Panc1 (cell line): ENCODE data around the gene ELP5. TPM values are rescaled to one million over a fixed set of nuclear protein-coding genes. Genes with fewer than 3 reads are reported as not detected.

ENCODE experiments used
- ATAC-seq: fragments of 200-7000 bp; cut with Tn5 transposase; 2 replicates; pipeline ENCODE4 v1.9.1; 2020; ENCODE audit warnings: mild to moderate bottlenecking, moderate library complexity
- BruUV-seq: library from RNA; stranded (reverse); fragments of 400-500 nt; replicated peaks from 2 replicates; lab custom pipeline; 2021; lab: Mats Ljungman, UMichigan
- CTCF ChIA-PET: fragments of 300-600 bp; sonication (Branson Sonifier 250); formaldehyde crosslinking; loops from one replicate; lab custom pipeline; 2022; ENCODE audit warnings: antibody characterized with exemption; lab: Charles Lee
- POLR2A ChIA-PET: fragments of 300-600 bp; sonication (Branson Sonifier 250); formaldehyde crosslinking; loops from one replicate; lab custom pipeline; 2022; ENCODE audit warnings: antibody characterized with exemption; lab: Charles Lee
- DNase-seq: peaks from one replicate; pipeline ENCODE4 v3.0.0-alpha.2; 2010; ENCODE audit warnings: low read depth, low spot score
- H3K27ac ChIP-seq: 2 replicates; pipeline ENCODE4 v1.5.1; 2011; ENCODE audit warnings: mild to moderate bottlenecking, low read length, inconsistent platforms
- H3K27me3 ChIP-seq: fragments of 200-500 bp; sonication (Bioruptor generic); 2 replicates; pipeline ENCODE4 v1.6.0; 2014; ENCODE audit warnings: low read length, inconsistent platforms; ENCODE audit not compliant: control insufficient read depth, insufficient read depth
- H3K36me3 ChIP-seq: fragments of 200-500 bp; sonication (Bioruptor generic); 2 replicates; pipeline ENCODE4 v1.5.1; 2014; ENCODE audit warnings: inconsistent platforms, mild to moderate bottlenecking, low read length, moderate library complexity; ENCODE audit not compliant: control insufficient read depth, insufficient read depth
- H3K4me1 ChIP-seq: 2 replicates; pipeline ENCODE4 v1.5.1; 2011; ENCODE audit warnings: inconsistent platforms, mild to moderate bottlenecking, low read length, moderate library complexity; ENCODE audit not compliant: control insufficient read depth, insufficient read depth
- H3K4me3 ChIP-seq, 2 experiments: 2 replicates each; pipeline ENCODE4 v1.5.1; 2011 to 2012; ENCODE audit warnings: low read depth in 2 of 2, low read length in 2 of 2, mild to moderate bottlenecking in 2 of 2, inconsistent platforms in 1 of 2, moderate library complexity in 1 of 2
- H3K9me3 ChIP-seq: fragments of 200-500 bp; sonication (Bioruptor generic); 2 replicates; pipeline ENCODE4 v1.5.1; 2014; ENCODE audit warnings: low read depth, mild to moderate bottlenecking, inconsistent platforms, low read length, moderate library complexity; ENCODE audit not compliant: control insufficient read depth, insufficient read depth
- POLR2AphosphoS5 ChIP-seq: IDR thresholded peaks from 2 replicates; pipeline ENCODE4 v1.6.1; 2012; ENCODE audit warnings: mild to moderate bottlenecking, low read depth, low read length, moderate library complexity
- SIN3A ChIP-seq: IDR thresholded peaks from 2 replicates; pipeline ENCODE4 v1.6.1; 2012; ENCODE audit warnings: low read depth, mild to moderate bottlenecking, low read length, moderate library complexity, borderline replicate concordance; ENCODE audit not compliant: insufficient read depth
- TCF7L2 ChIP-seq: IDR thresholded peaks from 2 replicates; pipeline ENCODE4 v1.6.1; 2011; ENCODE audit warnings: mild to moderate bottlenecking, low read depth, low read length, inconsistent platforms
- in situ Hi-C: cut with HindIII; loops from 2 replicates; pipeline ENCODE4 v1.10.0; 2016; ENCODE audit warnings: low sequenced_read_pairs, low pct_unique_long_range_greater_than_20kb
- intact Hi-C: fragments of 100-400 bp; cut with micrococcal nuclease; formaldehyde crosslinking; loops from one replicate; pipeline ENCODE4 v1.10.0; 2022; ENCODE audit not compliant: unreplicated experiment
- total RNA-seq: library from RNA; stranded (reverse); gene quantifications from one replicate; pipeline ENCODE4 v1.2.1, GENCODE V29; 2021; ENCODE audit not compliant: unreplicated experiment
- TF ChIP-seq, protein P1 (sequence below), 2 experiments: IDR thresholded peaks; 2 replicates each; pipeline ENCODE4 v1.6.1; 2011 to 2012; ENCODE audit warnings: low read depth in 2 of 2, control low read depth in 1 of 2, low read length in 1 of 2, mild to moderate bottlenecking in 1 of 2, moderate library complexity in 1 of 2; ENCODE audit not compliant: insufficient read depth in 1 of 2
- TF ChIP-seq, protein P2 (sequence below): fragments of 450-650 bp; IDR thresholded peaks from 2 replicates; pipeline ENCODE4 v1.5.1; 2017; ENCODE audit warnings: mild to moderate bottlenecking

The ELP5 gene
- total RNA-seq, 1 experiment from 2014 or later, result 89.5 TPM

DNA sequence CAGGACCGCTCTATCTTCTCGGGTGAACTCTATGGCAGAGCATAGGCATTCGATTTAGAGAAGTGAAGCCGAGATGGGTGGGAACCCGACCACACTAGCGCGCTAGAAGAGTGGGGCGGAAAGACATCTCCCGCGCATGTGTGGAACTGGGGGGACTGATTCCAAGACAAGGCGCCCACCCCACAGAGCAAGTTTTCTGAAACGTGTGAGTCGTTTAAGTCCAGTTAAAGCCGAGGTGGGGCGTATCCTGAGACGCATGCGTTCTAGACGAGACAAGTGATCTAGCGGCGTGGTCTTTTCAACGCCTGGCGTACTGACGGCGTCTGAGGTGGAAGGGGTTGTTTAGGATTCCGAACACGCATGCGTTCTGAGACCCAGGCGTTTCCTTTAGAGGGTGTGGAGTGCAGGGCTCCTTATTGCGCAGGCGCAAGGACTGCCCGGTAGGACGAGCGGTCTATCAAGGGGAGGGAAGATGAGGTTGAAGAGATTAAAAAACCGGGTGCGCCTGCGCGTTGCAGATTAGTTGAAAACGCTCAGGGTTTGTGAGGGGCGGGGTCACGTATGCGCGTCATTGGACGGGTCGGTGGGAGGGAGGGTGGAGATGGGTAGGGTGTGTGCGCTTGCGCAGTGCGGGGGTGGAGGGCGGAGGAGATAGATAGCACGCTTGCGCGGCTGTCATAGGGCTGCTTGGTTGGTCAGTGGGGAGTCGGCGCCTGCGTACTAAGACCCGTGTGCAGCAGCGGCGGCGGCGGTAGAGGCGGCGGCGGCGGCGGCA is 55.1 kb downstream of the ELP5 start, which contains the start of gene EIF5A:
Gene EIF5A (plus strand): TSS at position 718 of the 775 bp plus-strand sequence. CDS start 2,008 bp downstream, outside the sequence.
- ATAC-seq (peak; percentile 89), DNase-seq (peak; percentile 100)
- TF ChIP-seq, protein P1, sequence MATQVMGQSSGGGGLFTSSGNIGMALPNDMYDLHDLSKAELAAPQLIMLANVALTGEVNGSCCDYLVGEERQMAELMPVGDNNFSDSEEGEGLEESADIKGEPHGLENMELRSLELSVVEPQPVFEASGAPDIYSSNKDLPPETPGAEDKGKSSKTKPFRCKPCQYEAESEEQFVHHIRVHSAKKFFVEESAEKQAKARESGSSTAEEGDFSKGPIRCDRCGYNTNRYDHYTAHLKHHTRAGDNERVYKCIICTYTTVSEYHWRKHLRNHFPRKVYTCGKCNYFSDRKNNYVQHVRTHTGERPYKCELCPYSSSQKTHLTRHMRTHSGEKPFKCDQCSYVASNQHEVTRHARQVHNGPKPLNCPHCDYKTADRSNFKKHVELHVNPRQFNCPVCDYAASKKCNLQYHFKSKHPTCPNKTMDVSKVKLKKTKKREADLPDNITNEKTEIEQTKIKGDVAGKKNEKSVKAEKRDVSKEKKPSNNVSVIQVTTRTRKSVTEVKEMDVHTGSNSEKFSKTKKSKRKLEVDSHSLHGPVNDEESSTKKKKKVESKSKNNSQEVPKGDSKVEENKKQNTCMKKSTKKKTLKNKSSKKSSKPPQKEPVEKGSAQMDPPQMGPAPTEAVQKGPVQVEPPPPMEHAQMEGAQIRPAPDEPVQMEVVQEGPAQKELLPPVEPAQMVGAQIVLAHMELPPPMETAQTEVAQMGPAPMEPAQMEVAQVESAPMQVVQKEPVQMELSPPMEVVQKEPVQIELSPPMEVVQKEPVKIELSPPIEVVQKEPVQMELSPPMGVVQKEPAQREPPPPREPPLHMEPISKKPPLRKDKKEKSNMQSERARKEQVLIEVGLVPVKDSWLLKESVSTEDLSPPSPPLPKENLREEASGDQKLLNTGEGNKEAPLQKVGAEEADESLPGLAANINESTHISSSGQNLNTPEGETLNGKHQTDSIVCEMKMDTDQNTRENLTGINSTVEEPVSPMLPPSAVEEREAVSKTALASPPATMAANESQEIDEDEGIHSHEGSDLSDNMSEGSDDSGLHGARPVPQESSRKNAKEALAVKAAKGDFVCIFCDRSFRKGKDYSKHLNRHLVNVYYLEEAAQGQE (IDR thresholded peaks at IDR 0.05; ENCODE audit: insufficient read depth in 1 of 2, low read depth in 2 of 2, low read length in 1 of 2), result no peak
- peak; percentile 54 for TF ChIP-seq POLR2AphosphoS5
- TF ChIP-seq TCF7L2, result peak; percentile 53; the same call in 1 of the 2 replicates
- TF ChIP-seq, protein P2, sequence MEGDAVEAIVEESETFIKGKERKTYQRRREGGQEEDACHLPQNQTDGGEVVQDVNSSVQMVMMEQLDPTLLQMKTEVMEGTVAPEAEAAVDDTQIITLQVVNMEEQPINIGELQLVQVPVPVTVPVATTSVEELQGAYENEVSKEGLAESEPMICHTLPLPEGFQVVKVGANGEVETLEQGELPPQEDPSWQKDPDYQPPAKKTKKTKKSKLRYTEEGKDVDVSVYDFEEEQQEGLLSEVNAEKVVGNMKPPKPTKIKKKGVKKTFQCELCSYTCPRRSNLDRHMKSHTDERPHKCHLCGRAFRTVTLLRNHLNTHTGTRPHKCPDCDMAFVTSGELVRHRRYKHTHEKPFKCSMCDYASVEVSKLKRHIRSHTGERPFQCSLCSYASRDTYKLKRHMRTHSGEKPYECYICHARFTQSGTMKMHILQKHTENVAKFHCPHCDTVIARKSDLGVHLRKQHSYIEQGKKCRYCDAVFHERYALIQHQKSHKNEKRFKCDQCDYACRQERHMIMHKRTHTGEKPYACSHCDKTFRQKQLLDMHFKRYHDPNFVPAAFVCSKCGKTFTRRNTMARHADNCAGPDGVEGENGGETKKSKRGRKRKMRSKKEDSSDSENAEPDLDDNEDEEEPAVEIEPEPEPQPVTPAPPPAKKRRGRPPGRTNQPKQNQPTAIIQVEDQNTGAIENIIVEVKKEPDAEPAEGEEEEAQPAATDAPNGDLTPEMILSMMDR, result no peak
- no peak for TF ChIP-seq SIN3A
- no peaks in the 10 kb centered on the region for H3K9me3 ChIP-seq
- H3K27me3 ChIP-seq, result no peaks in the 10 kb centered on the region
- H3K4me1 ChIP-seq, result peaks cover 26% of the 10 kb centered on the region
- peak within 1 kb of the TSS; percentile 93 for H3K27ac ChIP-seq
- CTCF ChIA-PET, result no interaction called here
- in situ Hi-C loops (no loop called here), intact Hi-C loops (no loop called here)
- no TSS peak for BruUV-seq
- POLR2A ChIA-PET, result no interaction called here
- peaks cover 20% of the 10 kb centered on the region for H3K36me3 ChIP-seq
- peak within 1 kb of the TSS; percentile 86 to 92 for H3K4me3 ChIP-seq

DNA sequence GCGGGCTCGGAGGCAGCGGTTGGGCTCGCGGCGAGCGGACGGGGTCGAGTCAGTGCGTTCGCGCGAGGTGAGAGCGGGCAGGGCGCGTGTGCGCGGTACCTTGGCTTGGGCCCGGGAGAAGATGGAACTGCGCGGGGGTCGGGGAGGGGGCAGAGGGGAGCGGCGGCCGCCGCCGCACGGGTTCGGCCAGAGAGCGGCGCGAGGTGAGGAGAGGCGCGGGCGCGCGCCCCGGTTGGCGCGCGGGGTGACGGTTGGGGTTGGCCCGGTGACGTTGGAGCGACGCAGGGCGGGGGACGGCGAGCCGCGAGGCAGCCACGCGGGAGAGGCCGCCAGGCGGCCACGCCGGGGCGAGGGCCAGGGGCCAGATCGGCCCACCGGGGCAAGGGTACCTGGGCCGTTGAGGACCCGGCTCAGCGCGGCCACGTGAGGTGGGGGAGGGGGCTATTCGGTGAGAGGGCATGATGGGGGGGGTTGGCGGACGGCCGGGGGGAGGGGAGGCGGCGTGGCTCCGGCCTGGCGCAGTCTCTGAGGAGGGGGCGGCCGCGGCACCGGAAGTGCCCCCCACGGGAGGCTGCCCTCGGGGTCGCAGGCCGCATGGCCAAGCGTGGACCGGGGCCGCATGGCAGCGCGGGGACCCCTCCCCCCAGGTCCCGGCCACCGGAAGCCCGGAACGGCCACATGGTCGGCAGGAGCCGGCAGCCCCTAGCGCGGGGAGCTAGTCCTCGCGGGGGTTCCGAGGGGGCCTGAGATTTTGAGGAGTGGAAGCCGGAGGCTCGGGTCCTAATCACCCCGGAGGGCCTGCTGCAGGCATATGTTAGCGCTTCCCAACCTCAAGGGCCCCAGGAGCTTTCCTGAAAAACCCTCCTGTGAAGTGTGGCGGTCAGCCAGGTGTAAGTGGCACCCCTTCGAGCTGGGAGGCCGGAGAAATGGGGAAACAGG is 55.9 kb downstream of the ELP5 start:
- intact Hi-C loops (no loop called here), in situ Hi-C loops (no loop called here)
- no peak for DNase-seq
- ChIA-PET CTCF (no interaction called here), POLR2A (interaction anchor here (0.7 to 0.9 kb wide), 2 partner anchors 14 to 21 kb away, joined by 3 read pairs; partner anchors contain the start of gene NEURL4)
- no TSS peak for BruUV-seq
- H3K27ac ChIP-seq, result peak overlapping the region; percentile 93
- peak; percentile 54 for ATAC-seq
- no peaks in the 10 kb centered on the region for H3K9me3 ChIP-seq
- peaks cover 22% of the 10 kb centered on the region for H3K36me3 ChIP-seq
- H3K27me3 ChIP-seq, result no peaks in the 10 kb centered on the region
- peak overlapping the region; percentile 86 to 92 for H3K4me3 ChIP-seq
- TF ChIP-seq, protein P2, result no peak
- no peak for TF ChIP-seq POLR2AphosphoS5
- peak; percentile 48; the same call in 1 of the 2 replicates for TF ChIP-seq SIN3A
- TF ChIP-seq TCF7L2, result no peak
- TF ChIP-seq, protein P1 (IDR thresholded peaks at IDR 0.05; ENCODE audit: insufficient read depth in 1 of 2, low read depth in 2 of 2, low read length in 1 of 2), result no peak
- H3K4me1 ChIP-seq, result peaks cover 35% of the 10 kb centered on the region
